GM19099 (cell line): ENCODE measurements around the gene HS6ST2.

Experiments used
- POLR2A ChIP-seq: IDR thresholded peaks from 3 replicates; pipeline ENCODE4 v1.6.1; 2011; ENCODE audit warnings: low read depth; ENCODE audit not compliant: insufficient read length; ENCODE audit errors: extremely low read depth

The HS6ST2 gene

DNA sequence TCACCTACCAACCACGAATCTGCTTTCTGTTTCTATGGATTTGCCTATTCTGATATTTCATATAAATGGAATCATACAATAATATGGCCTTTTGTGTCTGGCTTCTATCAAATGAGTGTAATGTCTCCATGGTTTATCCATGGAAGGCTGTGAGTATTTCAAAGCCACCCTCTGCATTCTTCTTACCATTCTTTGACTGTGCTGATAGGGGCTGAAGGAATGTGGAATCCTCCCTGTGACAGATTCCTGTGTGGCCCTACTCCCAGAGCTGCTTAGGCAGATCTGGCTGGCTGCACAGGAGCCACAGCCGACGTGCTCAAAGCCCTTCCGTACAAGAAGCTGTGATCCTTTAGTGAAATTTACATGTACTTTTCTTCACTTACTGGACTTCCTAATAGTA is 163.2 kb downstream of the HS6ST2 start:
- TF ChIP-seq POLR2A, result no peak

DNA sequence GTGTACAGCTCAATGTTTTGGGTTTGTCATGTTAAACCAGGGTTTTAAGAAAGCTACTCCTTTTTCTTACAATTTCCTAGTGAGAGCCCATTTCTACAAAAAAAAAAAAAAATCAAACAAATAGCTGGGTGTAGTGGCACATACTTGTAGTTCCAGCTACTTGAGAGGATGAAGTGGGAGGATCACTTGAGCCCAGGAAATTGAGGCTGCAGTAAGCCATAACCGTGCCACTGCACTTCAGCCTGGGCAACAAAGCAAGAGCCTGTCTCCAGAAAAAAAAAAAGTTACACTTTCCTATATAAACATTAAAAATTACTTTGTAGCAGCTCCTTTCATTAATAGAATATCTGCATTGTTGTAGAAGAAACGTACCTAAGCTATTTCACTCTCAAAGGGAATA is 166.7 kb downstream of the HS6ST2 start:
- TF ChIP-seq POLR2A, result no peak

DNA sequence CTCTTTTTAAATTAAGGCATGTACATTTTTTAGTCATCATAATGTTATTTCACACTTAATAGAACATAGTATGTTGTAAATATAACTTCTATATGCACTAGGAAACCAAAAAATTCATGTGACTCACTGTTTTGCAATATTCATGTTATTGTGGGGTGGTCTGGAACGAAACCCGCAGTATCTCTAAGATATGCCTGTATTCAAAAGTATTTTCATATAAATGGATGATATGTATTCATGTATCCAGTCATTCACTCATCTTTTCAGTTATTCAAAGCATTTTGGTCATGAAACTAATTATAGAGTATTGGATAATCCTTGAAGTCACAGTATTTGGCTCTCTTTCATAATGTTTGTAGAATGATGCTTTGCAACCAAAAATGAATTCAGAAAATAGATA is 168.1 kb downstream of the HS6ST2 start:
- TF ChIP-seq POLR2A, result no peak

DNA sequence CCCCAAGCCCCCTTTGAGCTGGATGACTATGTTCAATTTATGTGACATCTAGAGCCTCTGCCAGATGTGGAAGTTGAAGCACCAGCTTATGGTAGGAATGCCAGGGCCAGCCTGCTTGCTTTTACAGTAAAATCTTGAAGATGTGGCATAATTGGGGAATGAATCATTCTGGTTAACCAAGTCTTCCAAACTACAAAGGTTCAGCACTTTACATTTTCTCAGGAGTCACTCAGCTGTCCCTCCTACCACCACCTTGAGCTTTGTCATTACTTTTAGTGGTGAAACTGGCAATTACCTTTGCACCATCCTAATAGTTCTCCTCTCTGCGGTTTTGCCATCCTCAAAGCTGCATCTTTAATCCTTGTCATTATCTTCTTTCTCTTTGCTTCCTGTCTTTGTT is 172.2 kb downstream of the HS6ST2 start:
- no peak for TF ChIP-seq POLR2A

DNA sequence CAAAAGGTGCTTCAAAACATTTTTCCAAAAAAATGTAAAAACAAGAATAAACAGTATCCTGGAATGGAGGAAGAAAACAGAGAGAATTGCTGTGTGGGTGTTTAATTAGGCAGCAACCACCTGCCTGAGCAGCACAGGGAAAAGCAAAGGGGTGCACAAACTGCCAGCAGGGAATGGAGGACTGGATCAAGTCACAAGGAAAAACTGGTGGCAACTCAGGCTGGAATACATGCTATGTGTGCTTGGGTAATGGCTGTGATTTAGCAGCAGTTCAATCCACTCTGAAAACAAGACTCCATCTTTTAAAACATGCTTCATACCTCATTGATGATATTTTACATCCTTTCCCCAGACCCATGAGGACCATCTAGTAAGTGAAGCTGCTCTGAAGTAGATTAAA is 179.5 kb downstream of the HS6ST2 start:
- TF ChIP-seq POLR2A, result no peak

DNA sequence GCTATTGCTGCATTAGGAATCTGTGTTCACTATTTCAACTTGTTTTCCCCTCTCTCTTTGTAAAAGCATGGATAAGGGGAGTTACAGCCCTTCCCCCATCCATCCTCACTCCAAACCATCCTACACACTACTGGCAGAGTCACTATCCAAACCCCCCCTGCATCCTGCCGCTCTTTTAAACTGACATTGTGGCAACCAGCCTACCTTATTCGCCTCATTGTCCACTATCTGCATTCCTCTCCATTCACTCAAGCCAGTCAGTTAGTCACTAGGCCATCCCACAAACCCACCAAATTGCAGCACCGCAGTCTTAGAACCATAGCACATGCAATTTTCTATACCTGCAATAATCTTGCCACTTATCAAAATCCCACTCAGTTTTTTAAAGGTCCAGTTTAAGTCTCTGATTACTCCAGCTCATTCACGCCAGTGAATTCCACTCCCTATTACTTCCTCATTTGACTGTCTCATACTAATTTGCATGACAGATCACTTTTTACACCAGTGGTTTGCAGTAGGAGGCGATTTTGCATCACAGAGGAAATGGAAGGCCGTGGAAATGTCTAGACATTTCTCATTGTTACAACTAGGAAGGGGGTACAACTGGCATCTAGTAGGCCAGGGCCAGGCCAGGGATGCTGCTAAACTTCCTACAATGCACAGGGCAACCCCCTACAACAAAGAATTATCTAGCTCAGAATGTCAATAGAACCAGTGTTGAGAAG is 181.8 kb downstream of the HS6ST2 start:
- TF ChIP-seq POLR2A, result no peak

DNA sequence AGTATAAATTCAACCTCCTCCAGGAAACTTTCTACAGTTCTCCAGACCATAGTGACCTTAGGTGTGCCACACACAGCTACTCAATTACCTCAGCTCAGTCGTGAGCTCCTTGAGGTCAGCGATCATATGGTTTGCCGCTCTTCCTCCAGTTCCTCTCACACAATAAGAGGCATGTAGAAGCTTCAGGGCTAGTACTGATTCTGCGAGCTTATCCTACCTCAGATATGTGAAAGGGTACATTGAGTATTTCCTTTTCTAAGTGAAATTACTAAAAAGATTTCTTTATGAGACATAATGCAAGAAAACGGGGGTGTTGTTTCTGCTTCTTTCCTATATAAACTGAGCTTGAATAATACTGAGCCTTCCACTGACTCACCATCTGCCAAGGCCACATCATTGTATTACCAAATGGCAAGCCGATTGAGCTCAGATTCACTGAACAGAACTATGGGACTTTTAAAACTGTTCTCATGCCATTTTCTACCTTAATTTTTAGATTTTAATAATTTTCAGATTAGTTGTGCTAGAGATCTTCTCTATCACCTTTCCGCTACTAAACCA is 183.1 kb downstream of the HS6ST2 start:
- no peak for TF ChIP-seq POLR2A

DNA sequence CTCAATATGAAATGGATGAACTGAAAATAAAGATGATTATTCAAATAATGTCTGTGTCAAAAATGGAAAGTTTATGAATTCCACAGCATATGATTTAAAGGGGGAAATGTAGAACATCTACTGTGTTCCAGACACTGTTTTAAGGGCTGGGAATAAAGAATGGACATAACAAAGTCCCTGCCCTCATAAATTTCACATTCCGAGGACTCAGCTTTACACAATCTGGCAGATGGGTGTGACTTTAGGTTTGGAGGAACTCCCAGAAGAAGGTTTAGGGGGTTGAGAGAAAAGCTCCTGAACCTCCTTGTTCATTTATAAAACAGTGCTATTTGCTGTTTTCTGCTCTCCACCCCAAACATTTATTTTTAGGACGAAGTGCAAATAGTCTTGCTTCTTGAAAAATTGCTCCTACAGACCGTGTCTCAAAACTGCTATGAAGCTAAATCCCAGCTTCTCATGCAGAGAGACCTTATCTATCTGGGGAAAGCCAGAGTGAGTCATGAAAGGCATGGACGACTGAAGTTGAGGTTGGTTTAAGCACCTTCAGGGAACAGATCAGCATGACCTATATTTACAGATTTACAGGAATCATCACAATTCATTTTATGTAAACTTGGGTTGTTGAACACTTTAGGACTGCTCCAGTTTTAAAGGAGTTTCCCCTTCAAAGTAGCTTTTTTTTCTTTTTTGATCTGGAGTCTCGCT is 184.3 kb downstream of the HS6ST2 start:
- TF ChIP-seq POLR2A, result no peak

DNA sequence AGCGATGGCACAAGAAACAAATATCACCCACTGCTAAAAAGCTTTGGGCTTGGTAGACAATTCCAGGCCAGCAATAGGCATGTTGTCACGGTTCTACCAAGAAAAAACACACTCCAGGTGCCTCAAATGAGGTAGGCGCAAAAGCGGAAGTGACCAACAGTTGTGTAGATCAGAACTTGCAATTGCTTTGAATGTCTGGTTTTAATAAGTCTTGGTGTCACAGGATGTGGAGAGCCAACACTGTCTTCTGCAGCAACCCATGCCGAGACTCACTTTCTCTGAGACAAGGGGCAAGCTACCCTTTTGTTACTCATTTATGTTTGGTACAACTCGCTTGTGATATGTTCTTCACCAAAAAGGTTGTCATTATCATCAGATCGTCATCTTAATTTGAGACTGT is 188.8 kb downstream of the HS6ST2 start:
- no peak for TF ChIP-seq POLR2A

DNA sequence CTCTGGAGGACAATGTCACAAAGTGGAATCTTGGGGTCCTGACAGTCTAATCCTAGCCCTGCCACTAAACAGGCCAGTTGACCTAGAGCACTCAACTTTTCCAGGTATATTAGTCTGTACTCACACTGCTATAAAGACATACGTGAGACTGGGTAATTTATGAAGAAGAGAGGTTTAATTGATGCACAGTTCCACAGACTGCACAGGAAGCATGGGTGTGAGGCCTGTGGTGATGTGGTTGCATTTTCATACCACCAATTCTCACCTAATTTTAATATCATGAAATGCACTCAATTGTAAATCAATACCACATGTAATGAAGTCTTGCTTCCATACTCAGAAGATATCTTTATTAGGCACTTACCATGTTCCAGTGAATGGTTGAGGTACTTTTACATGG is 192.0 kb downstream of the HS6ST2 start:
- no peak for TF ChIP-seq POLR2A

DNA sequence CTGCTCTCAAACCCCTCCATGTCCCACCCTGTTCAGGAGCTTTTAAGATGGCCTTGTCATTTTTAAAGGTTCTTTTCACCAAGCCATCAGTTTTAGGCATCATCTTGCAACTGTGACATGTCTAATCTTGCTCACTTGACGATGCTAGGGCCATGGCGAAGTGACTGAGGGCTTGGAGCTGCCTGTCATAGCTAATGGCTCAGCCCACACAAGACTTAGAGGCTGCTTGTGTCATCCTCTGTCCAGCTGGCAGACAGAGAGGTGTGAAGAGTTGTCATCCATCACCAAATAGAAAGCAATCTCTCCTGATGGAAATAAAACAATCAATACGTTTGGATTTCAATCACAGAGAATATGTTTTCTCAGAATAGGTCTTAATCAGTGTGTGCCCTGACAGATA is 194.9 kb downstream of the HS6ST2 start:
- TF ChIP-seq POLR2A, result no peak

DNA sequence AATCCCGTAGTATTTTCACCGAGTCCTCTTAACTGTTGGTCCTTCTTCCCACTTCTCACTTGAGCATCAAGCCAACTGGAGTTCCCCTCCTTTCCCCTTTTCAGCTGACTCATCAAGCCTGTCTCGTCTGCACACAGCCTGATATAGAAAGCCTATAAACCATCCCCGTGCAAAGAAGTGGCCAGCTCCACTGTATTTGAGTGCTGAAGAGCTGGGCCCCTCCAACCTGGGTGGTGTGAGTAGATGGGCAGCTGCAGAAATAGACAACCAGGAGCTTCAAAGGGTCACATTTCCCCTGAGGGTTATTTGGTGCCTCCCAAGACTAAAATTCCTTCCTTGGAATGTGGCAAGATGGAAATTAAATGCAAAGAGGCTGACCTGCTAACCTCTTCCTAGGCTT is 199.7 kb downstream of the HS6ST2 start:
- no peak for TF ChIP-seq POLR2A

DNA sequence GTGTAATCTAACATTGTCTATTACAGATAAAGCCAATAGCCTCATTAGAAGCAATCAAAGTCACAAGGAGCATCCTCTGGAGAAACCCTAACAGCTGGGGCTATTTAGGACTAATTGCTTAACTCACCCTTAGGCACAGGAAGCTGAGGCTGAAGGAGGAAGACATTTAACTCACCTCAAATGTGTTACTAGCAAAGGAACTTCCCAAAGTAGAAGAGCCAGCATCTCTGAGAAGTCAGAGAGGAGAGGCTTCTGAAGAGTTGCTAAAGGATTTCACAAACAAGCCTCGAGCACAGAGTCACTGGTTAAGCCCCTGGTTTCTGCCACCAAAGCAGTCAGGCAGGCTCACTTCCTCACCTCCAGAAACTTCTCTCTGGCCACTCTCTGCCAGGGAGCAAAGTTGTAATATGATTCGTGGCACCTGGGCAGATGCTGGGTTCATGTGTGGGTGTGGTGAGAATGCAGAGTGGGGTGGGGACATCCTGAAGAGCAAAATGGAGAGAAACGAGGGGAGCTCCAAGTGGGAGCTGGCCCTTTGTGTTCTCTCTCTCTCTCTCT is 201.3 kb downstream of the HS6ST2 start:
- TF ChIP-seq POLR2A, result no peak

DNA sequence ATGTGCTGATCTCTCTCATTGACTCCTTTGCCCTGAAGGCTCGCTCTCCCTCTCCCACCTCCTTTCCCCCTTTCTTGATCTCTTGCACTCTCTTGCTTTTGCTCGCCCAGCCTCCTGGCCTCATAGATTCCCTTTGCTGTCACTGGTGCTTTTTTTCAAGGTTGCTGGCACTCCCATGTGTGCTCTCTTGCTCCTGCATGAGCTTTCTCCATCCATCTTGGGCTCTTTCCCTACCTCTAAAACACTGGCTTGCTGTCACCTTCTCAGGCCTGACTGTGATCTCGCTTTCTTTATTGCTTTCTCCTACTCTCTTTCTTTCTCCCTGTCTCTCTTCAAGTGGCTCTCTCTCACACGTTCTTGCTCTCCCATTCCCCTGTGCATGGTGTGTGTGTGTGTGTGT is 202.0 kb downstream of the HS6ST2 start:
- TF ChIP-seq POLR2A, result no peak

DNA sequence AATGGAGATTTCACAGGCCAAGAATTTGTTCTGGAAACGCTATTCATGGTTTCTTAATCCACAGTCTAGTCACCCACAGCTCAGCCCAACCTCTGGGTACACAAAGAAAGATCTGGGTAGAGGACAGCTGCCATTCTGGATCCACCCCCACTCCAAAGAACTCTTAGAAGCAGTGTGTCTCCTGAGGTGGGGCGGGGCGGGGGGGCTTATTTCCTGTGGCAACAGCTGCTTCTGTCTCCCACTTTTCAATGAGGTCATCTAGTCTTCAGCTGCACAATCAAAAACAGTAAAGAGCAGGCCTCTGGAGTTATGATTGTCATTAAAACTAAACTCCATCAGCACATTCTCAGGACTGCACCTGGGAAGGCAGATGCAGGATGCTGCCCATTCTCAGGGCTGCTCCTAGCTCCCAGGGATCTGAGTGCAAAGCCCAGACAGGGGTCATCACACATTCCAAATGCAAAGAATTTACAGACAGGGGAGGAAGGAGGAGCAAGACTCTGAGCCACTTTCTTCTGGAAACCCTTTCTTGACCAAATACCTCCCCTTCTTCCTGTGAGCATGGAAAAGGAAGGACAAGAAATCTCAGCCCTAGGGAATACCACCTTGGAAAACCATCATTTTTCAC is 207.3 kb downstream of the HS6ST2 start:
- no peak for TF ChIP-seq POLR2A
